Measurements from ENCODE around the gene RTN4R. TPM values are rescaled to one million over a fixed set of nuclear protein-coding genes. Genes with fewer than 3 reads are reported as not detected.
A peak's percentile ranks its signal among the peaks of the same experiment; 100 is the strongest.
"Not testable (repeated sequence)": the region's sequence is repeated elsewhere in the genome, so short reads cannot be mapped to it uniquely, and the experiment has no call there.

The RTN4R gene
- total RNA-seq, 2 donors from 2014 or later = 4.0 to 6.5 TPM

DNA sequence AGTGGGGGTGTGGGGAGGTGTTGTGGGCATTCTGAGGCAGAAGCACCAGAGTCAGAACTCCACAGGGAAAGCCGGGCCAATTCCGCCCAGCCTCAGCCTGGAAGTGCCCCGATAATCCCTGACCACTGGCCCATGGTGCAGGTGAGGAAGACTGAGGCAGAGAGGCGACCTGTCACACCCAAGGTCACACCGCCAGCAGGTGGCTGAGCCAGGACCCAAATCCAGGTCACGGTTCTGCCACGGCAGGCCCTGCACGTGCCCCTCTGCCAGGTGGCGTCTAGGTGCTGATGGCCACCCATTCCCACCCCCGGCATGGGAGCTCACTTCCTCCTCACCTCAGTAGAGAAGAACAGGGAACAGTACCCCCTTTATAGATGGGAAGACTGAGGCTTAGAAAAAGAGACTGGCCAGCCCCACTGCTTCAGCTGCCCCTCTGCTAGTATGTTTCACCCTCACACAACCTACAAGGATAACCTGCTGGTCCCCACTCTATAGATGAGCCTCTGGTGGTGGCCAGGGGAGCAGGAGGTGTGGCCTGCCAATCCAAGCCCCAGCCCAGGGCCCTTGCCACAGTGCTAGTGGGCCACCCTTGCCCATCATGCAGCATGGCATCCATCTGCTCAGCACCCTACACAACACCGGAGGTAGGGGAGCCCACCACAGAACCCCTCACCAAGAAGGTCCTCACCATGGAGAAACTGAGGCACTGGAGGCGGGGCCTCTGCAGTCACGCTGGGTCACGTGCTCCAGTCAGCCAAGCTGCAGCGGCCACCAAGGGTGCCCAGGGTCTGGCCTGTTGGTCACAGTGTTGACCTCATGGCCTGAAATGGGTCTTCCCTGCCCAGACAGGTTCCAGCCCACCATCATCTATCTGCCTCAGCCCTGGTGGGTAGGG lies 2.1 kb downstream of the RTN4R start:
- ATAC-seq, DNase-seq: not testable (repeated sequence)
- intact Hi-C loops (cut with DNase I, micrococcal nuclease) = loop anchor here in 1 of 2 donors (5.0 kb wide), 1 partner anchor 109 kb away; no protein-coding TSS in a partner anchor

DNA sequence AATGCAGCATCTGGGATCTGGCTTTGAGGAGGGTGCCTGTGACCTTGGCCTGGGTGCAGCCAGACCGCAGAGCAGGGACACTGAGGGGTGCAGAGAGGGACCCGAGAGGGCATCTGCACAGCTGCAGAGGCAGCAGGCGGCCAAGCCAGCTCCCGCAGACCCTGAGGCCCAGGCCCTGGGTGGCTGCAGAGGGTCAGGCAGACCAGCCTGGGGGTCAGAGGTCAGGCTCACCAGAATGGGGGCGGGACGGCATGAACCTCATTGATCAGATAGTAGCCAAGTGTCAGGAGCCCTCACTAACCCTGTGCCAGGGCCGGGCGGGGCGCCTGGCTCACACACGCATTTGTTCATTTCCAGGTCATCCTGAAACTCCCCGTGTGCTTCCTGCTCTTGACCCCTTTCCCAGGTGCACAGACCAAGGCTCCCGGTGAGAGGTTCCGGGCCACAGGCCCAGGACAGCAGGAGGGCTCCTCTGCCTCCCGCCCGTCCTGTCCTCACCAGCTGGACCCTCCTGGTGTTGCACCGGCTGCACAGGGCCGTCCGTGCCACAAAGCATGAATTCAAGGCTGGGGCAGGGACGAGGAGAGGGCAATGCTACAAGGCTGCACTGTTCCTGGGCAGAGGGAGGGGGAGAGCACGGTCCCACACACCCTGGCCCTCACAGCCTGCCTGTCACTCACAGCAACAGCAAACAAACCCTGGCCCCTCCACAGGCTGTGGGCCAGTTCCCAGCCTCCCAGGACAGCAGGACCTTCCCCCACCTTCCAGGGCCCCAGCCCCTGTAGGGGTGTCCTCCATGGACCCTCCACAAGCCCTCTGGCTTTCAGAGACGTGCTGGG lies 3.3 kb downstream of the RTN4R start:
- intact Hi-C loops (cut with DNase I, micrococcal nuclease) = loop anchor here in 1 of 2 donors (5.0 kb wide), 1 partner anchor 108 kb away; no protein-coding TSS in a partner anchor
- ATAC-seq = no peak
- no peak for DNase-seq

- intact Hi-C loops (cut with DNase I, micrococcal nuclease); ATAC-seq: not testable (repeated sequence)
These were observed 4.5 kb downstream of the RTN4R start for GRCh38 chr22:20263404-20264281.

DNA sequence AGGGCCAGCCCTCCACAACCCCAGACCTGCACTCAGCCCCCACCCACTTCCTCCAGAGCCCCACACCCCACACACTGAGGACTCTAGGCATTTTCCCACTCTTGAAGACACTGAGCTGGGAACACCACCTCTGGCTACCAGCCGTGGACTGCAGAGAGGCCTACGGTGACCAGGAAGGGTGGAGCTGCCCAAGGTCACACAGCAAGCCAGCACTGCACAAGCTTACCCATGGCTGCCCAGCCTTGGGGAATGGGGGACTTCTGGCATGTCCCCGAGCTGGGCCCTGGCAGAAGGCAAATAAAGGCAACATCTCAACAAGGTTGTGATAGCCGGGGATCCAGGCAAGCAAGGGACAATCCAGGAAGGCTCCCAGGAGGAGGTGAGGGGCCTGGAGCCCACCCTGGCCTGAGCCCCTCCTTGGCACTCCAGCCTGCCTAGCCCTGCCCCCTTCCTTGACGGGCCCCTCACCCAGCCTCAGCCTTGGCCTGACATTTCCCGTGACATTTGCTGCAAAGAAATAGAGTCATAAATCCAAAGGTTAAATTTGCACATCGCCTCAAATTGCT lies 5.5 kb downstream of the RTN4R start:
- ATAC-seq = no peak
- intact Hi-C loops (cut with DNase I, micrococcal nuclease) = no loop called here
- no peak for DNase-seq

More at GRCh38 chr22:20263404-20264281, 4.5 kb downstream of the RTN4R start:
- DNase-seq = not testable (repeated sequence)

DNA sequence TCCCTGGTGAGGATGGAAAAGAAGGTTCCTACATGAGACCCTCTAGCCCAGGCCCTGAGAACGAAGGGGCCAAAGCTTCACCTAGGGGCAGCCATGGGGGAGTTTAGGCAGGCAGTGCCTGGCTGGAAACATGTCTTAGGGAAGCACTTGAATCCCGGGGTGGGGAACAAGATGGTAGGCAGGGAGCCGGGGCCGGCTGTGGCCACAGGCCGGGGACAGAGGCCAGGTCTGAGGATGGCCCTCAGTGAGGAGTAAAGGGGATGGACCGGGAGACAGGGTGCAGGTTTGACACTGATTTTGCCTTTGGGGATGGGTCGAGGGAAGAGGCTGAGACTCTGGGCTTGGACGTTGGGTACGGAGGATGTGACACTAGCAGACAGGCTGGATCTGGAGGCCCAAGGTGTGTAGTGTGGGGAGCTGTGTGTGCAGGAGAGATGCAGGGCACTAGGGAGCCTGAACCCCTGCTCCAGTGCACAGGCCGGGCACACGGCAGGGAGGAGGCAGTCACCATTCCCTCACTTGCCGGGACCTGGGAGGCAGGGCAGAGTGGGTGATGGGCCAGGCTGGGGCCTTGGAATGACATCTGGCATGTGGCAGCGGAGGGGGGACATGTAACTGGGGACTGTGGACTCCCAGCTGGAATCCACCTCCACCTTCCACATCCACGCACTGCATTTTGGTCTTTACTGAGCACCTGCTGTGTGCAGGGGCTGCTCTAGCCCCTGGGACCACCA lies 6.1 kb downstream of the RTN4R start:
- intact Hi-C loops (cut with DNase I, micrococcal nuclease) = no loop called here
- no peak for ATAC-seq

DNA sequence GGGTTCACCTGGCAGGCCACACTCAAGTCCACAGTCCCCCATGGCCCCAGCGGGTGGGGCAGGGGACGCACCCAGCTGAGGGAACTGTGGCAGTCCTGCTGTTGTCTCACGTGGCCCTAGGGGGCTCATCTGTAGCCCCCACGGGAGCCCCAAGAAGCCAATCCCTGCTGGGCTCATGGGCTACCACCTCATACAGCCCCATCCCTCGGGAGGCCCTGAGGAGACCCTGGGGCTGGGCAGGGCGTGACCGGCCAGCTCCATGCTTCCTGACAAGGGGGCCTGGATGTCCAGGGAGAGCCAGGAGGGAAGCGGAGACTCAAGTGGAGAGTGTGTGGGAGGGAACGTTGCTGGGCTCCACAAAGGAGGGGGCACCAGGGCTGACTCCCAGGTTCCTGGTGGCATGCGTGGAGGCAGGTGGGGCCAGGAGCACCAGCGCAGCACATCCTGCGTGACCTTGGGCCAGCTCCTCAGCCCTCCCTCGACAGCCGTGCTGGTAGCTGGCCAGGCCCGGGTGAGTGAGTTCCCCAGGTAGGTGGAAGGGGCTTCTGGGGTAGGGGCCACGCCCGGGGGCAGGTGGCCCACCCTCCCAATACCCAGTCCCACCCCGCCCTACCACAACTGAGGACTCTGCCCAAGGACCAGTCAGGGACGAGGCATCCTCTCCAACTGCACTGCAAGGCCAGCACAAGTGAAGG lies 7.9 kb downstream of the RTN4R start:
- intact Hi-C loops (cut with DNase I, micrococcal nuclease) = no loop called here
- DNase-seq = no peak
- ATAC-seq = no peak

More for the DNA sequence above, 6.1 kb downstream of the RTN4R start:
- no peak for DNase-seq

DNA sequence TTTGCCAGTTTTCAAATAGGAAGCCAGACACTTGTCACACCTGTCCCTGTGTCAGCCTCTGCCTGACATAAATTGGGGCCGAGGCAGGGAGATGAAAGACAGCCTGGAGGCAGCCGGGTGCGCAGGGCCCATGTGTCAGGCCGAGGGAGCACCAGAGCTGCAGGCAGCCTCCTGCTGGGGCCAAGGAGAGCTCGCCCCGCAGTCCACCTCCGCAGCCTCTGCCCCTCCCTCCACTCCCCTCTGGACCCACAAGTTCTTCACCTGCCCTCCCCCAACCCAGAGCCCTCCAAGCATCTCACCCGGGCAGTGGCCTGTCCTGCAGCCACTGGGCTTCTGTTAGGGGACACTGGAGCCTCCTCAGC lies 8.8 kb downstream of the RTN4R start:
- no peak for ATAC-seq
- intact Hi-C loops (cut with DNase I, micrococcal nuclease) = no loop called here

DNA sequence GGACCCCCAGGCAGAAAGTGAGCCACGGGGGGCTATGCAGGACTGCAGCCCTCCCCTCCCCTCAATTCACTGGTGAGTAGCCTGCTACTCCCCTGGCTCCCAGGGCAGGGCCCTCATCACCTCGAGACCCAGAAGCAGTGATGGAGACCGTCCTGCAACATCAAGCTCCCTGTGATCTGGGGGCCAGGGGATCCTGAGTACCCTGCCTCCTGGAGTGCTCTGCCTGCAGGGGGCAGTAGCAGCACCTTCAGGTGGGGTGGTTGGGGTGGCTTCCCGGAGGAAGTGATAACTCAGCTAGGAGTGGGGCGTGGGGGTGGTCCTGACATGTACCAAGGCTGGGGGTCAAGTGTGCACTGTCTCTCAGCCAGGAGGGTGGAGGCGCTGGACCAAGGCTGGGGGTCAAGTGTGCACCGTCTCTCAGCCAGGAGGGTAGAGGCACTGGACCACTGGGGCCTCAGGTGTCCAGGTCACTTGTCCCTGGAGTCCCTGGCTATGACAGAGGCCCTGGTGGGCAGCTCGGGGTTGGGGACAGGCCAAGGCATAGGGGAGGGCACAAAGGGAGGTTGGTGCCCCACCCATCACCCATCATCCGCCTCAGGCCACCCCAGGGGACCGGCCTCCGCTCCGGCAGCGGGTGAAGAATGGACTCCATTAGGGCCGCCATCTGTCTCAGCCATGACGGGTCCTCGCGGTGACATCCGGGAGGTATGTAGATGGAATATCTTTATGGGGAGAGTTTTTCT lies 9.4 kb downstream of the RTN4R start:
- DNase-seq = peak in 1 of 2 donors; percentile 28
- ATAC-seq = no peak
- intact Hi-C loops (cut with DNase I, micrococcal nuclease) = no loop called here

More for the DNA sequence above, 8.8 kb downstream of the RTN4R start:
- no peak for DNase-seq

DNA sequence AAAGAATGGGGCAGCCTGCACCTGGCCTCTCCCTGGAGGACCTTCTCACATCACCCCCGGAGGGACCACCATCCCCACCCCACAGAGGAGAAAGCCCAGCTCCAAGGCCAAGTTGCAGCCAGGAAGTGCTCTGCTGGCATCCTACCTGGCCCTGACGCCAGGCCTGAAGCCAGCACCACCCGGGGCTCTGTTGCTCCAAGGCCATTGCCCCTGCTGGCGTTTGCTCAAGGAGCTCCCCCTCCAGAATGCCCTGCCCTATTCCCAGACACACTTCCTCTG lies 10.2 kb downstream of the RTN4R start:
- DNase-seq (no peak), ATAC-seq (no peak)
- intact Hi-C loops (cut with DNase I, micrococcal nuclease) = no loop called here

- intact Hi-C loops (cut with DNase I, micrococcal nuclease) = no loop called here
- no peak for ATAC-seq
- DNase-seq = no peak
These were observed 10.7 kb downstream of the RTN4R start for GRCh38 chr22:20257212-20258020.

DNA sequence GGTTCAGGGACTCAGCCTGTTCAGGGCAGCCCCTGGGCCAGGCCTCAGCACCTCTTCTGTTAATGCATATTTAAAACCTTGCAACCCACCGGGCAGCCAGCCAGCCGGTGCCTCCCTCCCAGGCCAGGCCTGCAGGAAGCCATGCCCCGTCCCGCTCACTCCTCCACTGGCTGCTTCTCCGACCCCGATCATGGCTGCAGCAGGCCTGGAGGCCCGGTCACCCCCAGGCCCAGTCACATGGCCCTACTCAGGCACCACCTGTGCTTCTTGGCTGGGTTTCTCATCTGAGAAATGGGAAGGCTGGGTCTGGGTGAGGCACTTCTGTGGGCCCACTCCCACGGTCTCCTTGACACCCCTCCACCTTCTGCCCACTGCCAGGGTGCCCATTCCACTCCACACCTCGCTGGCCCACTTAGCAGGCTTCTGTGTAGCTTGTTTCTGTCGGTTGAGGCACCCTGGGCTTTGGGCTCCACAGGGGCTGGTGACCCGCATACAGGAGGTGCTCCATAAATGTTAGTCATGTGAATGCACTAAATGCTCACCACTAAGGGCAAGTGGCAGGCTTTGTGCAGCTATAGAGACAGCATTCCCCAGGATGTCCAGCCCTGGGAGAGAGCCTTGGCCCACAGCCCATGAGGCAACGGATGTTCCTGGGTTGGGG lies 11.4 kb downstream of the RTN4R start:
- intact Hi-C loops (cut with DNase I, micrococcal nuclease) = no loop called here
- DNase-seq (no peak), ATAC-seq (no peak)

DNA sequence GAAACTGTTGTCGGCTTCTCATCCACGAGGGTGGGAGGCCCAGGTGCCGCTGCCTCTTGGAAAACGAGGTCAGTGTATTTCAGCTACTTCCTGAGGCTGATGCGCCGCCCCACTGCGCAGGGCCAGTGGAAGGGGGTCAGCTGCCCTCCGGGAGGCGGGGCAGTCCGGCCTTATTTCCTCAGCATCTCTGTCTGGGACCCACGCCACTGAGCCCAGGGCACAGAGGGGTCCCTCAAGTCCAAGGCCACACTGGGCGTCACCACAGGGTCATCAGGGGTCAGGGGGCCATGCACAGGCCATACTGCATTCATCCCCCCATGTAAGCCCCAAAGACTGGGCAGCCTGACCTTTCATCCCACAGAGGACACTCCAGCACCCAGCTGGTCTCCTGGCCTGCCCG lies 12.1 kb downstream of the RTN4R start:
- ATAC-seq = no peak
- intact Hi-C loops (cut with DNase I, micrococcal nuclease) = no loop called here
- DNase-seq = no peak

DNA sequence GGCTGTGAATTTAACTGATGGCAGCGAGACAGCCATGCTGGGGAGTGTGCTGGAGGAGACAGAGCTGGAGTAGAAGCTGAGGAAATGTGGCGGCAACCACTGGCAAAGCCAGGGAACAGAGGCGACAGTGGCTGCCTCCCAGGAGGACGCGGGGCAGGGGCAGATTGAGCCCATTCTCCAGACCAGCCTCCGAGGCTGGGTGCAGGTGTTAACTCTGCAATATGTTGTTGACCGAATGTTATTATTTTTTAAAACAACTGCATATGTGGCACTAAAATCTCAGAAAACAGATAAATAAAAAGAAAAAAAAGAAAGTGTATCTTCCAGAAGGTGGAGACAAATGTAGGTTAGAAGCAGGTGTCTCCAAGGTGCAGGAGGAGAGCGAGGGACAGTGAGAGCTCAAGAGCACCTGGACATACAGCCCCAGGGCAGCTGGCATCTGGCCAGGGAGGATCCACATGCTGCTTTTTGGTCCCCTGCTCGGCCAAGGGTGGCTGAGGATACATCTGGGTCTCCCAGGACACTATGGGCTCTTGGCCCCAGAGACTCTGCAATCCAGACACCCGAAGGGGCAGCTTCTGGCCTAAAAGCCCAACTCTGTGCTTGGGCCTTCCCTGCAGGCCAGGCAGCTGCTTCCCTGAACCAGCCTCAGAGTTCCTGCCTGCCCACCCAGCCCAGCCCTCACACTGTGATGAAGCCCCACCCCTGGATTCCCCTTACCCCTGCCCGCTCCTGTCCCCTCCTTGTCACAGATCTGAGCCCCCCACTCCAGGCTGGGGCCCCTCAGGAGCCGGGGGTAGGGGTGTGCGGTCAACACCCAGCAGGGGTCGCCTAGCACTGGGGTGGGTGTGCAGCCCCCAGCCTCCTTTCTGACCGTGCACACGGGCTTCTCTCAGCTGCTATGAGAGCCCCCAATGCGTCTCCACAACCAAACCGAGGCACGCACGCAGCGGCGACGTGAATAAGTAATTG lies 12.9 kb downstream of the RTN4R start:
- DNase-seq (no peak), ATAC-seq (no peak)
- intact Hi-C loops (cut with DNase I, micrococcal nuclease) = no loop called here

DNA sequence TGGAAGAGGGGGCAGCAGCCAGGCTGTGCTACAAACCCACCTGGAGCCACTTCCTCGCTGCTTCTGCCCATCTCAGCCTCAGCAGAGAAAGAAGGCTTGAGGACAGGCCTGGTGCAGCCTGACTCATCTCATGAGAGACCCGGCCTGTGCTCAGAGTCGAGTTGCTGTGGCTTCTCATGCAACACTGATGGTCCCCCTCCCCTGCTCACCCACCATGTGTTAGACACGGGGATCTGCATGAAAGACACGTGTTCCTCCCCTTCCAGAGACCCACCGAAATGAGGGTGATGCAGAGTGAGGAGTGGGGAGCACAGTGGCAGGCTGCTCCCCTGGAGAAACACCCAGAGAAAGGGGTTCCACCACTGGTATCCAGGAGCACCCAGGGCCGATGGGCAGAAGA lies 15.0 kb downstream of the RTN4R start:
- no peak for DNase-seq
- ATAC-seq = no peak
- intact Hi-C loops (cut with DNase I, micrococcal nuclease) = no loop called here
